Measurements from ENCODE around the gene MRPL3.

- TF ChIP-seq CTCF (conservative IDR thresholded peaks at IDR 0.05 in 1 of 2, IDR thresholded peaks at IDR 0.05 in 1 of 2; ENCODE audit: low read depth in 1 of 2, low read length in 2 of 2): no peak
- no peak for TF ChIP-seq EZH2 (IDR thresholded peaks at IDR 0.05; ENCODE audit: low read length, missing control alignments)
Measured at GRCh38 chr3:131427226-131427625, 75.5 kb downstream of the MRPL3 start.

Data from fibroblast of lung (primary cell).